Breast epithelium (tissue), 4 donors: Measurements from ENCODE around the gene ARL5B. TPM values are rescaled to one million over a fixed set of nuclear protein-coding genes. Genes with fewer than 3 reads are reported as not detected.

Experiments
- DNase-seq, 2 donors: peaks; one replicate each; pipeline ENCODE4 v3.0.0-alpha.2; 2019; ENCODE audit warnings: low spot score in 2 of 2
- H3K27ac ChIP-seq, 2 donors: fragments of 200-600 bp; sonication (generic) in 1 of 2; one replicate each; pipeline ENCODE4 v1.5.1; 2016 to 2019; ENCODE audit warnings: mild to moderate bottlenecking in 1 of 2
- H3K27me3 ChIP-seq, 2 donors: fragments of 200-600 bp; sonication (generic) in 1 of 2; one replicate each; pipeline versions ENCODE4 v1.5.1 to v1.6.0; 2017 to 2019; ENCODE audit warnings: control low read depth in 1 of 2, mild to moderate bottlenecking in 1 of 2
- H3K36me3 ChIP-seq: fragments of 200-600 bp; one replicate; pipeline ENCODE4 v1.5.1; 2019
- H3K4me1 ChIP-seq, 2 donors: fragments of 200-600 bp; sonication (generic); one replicate each; pipeline ENCODE4 v1.5.1; 2016 to 2019; ENCODE audit warnings: control low read depth in 1 of 2
- H3K4me3 ChIP-seq, 3 donors: fragments of 200-600 bp; sonication (generic); 1 replicate in 2 of 3; 2 replicates in 1 of 3; pipeline ENCODE4 v1.5.1; 2016 to 2019; ENCODE audit warnings: mild to moderate bottlenecking in 3 of 3, moderate library complexity in 2 of 3
- H3K9me3 ChIP-seq, 2 donors: fragments of 200-600 bp; sonication (generic) in 1 of 2; one replicate each; pipeline ENCODE4 v1.5.1; 2016 to 2019; ENCODE audit warnings: control low read depth in 1 of 2
- POLR2A ChIP-seq: fragments of 450-650 bp; IDR thresholded peaks from one replicate; pipeline ENCODE4 v1.6.1; 2016; ENCODE audit warnings: antibody characterized with exemption, mild to moderate bottlenecking, moderate library complexity
- POLR2AphosphoS5 ChIP-seq, 3 donors: sonication (generic); formaldehyde crosslinking; IDR thresholded peaks; one replicate each; pipeline ENCODE4 v1.6.1; 2017; ENCODE audit warnings: antibody characterized with exemption in 3 of 3
- intact Hi-C: fragments of 100-400 bp; cut with DNase I; formaldehyde crosslinking; loops from one replicate; pipeline ENCODE4 v1.15.1; 2023; ENCODE audit warnings: low total_unique reads
- total RNA-seq, 3 donors: library from RNA; depleted of rRNA; stranded (reverse); fragments of >200 nt; gene quantifications; one replicate each; pipeline ENCODE4 v1.1.0, GENCODE V29; 2016
- TF ChIP-seq, protein P1 (sequence below), 3 donors: fragments of 450-650 bp; IDR thresholded peaks; one replicate each; pipeline ENCODE4 v1.5.1; 2016 to 2017; ENCODE audit warnings: antibody characterized with exemption in 3 of 3, mild to moderate bottlenecking in 3 of 3, moderate library complexity in 3 of 3

The ARL5B gene
- total RNA-seq, 3 donors from 2014 or later, result 7.8 to 23.6 (median 15.4) TPM

DNA sequence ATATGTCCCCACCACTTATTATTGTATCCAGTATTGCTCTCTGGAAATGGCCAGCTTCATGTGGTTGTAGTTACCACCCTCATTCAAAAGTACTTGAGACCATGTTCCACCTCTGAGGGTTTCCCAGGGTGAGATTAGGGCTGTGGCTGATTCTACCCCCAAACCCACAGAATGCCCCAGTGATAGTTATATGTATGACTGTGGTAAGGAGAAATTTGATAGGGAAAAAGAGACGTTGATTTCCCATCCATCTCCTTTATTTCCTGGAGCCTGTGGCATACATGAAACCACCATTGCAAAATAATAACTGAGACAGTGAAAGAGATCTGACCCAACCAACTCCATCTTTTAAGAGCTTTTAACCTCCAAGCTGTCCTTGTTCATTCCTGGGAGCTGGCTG, 25.2 kb downstream of the ARL5B start:
- Histone ChIP-seq H3K27me3 (no peaks in the 10 kb centered on the region), H3K9me3 (no peaks in the 10 kb centered on the region), H3K36me3 (no peaks in the 10 kb centered on the region), H3K4me3 (no peak overlapping the region), H3K27ac (no peak overlapping the region), H3K4me1 (no peaks in the 10 kb centered on the region)
- intact Hi-C loops, result no loop called here
- TF ChIP-seq POLR2A (no peak), POLR2AphosphoS5 (IDR thresholded peaks at IDR 0.05) (no peak)
- TF ChIP-seq, protein P1, sequence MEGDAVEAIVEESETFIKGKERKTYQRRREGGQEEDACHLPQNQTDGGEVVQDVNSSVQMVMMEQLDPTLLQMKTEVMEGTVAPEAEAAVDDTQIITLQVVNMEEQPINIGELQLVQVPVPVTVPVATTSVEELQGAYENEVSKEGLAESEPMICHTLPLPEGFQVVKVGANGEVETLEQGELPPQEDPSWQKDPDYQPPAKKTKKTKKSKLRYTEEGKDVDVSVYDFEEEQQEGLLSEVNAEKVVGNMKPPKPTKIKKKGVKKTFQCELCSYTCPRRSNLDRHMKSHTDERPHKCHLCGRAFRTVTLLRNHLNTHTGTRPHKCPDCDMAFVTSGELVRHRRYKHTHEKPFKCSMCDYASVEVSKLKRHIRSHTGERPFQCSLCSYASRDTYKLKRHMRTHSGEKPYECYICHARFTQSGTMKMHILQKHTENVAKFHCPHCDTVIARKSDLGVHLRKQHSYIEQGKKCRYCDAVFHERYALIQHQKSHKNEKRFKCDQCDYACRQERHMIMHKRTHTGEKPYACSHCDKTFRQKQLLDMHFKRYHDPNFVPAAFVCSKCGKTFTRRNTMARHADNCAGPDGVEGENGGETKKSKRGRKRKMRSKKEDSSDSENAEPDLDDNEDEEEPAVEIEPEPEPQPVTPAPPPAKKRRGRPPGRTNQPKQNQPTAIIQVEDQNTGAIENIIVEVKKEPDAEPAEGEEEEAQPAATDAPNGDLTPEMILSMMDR (IDR thresholded peaks at IDR 0.05), result no peak
- no peak for DNase-seq

DNA sequence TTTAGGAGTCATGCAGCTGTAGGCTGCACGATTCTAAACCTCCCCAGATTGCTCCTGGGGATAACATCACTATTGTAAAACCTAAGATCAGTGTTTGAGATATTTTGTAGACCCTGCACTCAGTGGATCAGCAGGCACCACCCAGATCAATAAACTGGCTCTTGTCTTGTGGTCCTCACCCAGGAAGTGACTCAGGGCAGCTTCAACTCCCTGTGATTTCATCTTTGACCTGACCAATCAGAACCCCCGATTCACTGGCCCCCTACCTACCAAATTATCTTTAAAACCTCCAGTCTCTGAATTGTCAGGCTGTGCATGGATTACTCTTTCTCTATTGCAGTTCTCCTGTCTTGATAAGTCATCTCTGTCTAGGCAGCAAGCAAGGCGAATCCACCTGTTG, 25.7 kb downstream of the ARL5B start:
- no peaks in the 10 kb centered on the region for H3K36me3 ChIP-seq
- DNase-seq, result no peak
- no peaks in the 10 kb centered on the region for H3K27me3 ChIP-seq
- H3K27ac ChIP-seq, result no peak overlapping the region
- no peaks in the 10 kb centered on the region for H3K4me1 ChIP-seq
- TF ChIP-seq, protein P1 (IDR thresholded peaks at IDR 0.05), result no peak
- no peak for TF ChIP-seq POLR2A
- TF ChIP-seq POLR2AphosphoS5 (IDR thresholded peaks at IDR 0.05), result no peak
- intact Hi-C loops, result no loop called here
- no peak overlapping the region for H3K4me3 ChIP-seq
- H3K9me3 ChIP-seq, result no peaks in the 10 kb centered on the region

DNA sequence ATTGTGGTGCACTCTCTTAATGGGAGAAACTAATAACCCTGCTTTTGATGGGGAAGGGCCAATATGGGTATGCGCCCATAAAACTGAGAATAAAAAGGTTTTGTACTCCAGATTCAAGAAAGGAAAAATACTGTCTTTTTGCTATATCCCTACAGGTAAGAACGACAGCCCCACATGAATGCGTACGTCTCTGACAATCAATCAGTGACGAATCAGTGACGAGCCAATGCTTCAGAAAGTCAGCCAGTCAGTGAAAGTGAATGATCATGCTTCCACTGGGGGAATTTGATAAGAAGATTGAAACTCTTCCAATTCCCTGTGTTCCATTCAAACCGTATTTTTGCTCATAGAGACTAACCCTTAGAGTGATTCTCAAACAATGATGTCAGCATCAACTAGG, 26.3 kb downstream of the ARL5B start:
- Histone ChIP-seq H3K27me3 (no peaks in the 10 kb centered on the region), H3K36me3 (no peaks in the 10 kb centered on the region), H3K4me3 (no peak overlapping the region), H3K27ac (no peak overlapping the region), H3K4me1 (no peaks in the 10 kb centered on the region), H3K9me3 (no peaks in the 10 kb centered on the region)
- intact Hi-C loops, result no loop called here
- TF ChIP-seq POLR2AphosphoS5 (IDR thresholded peaks at IDR 0.05) (no peak), POLR2A (no peak)
- TF ChIP-seq, protein P1 (IDR thresholded peaks at IDR 0.05), result no peak
- DNase-seq, result no peak

DNA sequence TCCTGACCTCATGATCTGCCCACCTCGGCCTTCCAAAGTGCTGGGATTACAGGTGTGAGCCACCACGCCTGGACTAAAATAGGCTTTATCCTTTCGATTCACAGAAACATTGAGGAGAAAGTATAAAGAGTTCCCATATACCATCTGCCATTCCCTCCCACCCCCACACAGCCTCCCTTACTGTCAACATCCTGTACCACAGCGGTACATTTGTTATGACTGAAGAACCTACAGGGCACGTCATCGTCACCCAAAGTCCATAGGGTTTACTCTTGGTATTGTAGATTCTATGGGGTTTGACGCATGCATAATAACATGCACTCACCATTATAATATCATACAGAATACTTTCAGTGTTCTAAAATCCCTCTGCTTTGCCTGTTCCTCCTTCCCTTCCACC, 28.0 kb downstream of the ARL5B start:
- Histone ChIP-seq H3K27me3 (no peaks in the 10 kb centered on the region), H3K9me3 (no peaks in the 10 kb centered on the region), H3K36me3 (no peaks in the 10 kb centered on the region), H3K4me3 (no peak overlapping the region), H3K4me1 (no peaks in the 10 kb centered on the region), H3K27ac (no peak overlapping the region)
- intact Hi-C loops, result no loop called here
- TF ChIP-seq, protein P1 (IDR thresholded peaks at IDR 0.05), result no peak
- no peak for TF ChIP-seq POLR2AphosphoS5 (IDR thresholded peaks at IDR 0.05)
- no peak for TF ChIP-seq POLR2A
- DNase-seq, result no peak

DNA sequence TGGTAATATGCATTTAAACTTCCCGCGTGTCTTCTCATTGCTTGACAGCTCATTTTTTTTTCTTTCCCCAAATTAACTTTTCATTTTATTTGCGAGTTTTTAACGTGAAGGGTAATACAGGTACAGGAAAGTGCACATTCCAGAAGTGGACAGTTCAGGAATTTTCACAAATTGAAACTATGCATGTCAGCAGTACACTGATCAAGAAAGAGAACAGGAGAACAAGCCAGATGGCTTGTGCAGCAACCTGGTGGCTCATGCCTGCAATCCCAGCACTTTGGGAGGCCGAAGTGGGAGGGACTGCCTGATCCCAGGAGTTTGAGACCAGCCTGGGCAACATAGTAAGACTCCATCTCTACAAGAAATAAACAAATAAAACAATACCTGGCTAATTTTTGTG, 28.5 kb downstream of the ARL5B start:
- Histone ChIP-seq H3K4me3 (no peak overlapping the region), H3K36me3 (no peaks in the 10 kb centered on the region), H3K9me3 (no peaks in the 10 kb centered on the region), H3K4me1 (no peaks in the 10 kb centered on the region), H3K27me3 (no peaks in the 10 kb centered on the region), H3K27ac (no peak overlapping the region)
- intact Hi-C loops, result no loop called here
- no peak for TF ChIP-seq POLR2A
- no peak for TF ChIP-seq POLR2AphosphoS5 (IDR thresholded peaks at IDR 0.05)
- TF ChIP-seq, protein P1 (IDR thresholded peaks at IDR 0.05), result no peak
- no peak for DNase-seq
